Activated CD4-positive, alpha-beta T cell treated with anti-CD3 and anti-CD28 coated beads, Interleukin-2, Interleukin-6, amounts not matched to agents 100 ng/mL and 50 ng/mL, durations not matched to agents 16 hours and 8 hours (primary cell): ENCODE results near the gene RNF208.
A peak's percentile ranks its signal among the peaks of the same experiment; 100 is the strongest.

ENCODE experiments used
- DNase-seq: peaks from one replicate; pipeline ENCODE4 v3.0.0-alpha.2; 2020

The RNF208 gene

GRCh38 chr9:137211532-137211931 lies 10.5 kb downstream of the RNF208 start:
- no peak for DNase-seq

GRCh38 chr9:137206602-137207001 lies 15.4 kb downstream of the RNF208 start:
- DNase-seq: no peak

GRCh38 chr9:137205126-137206069 lies 16.6 kb downstream of the RNF208 start, which contains the start of the genes NDOR1 and TMEM203:
Gene NDOR1, plus strand, starts transcription at chr9:137205700. Its CDS starts 78 bp downstream, at chr9:137205778.
Gene TMEM203, minus strand, starts transcription at chr9:137205648. Its CDS starts 234 bp downstream, at chr9:137205414.
- DNase-seq: peak; percentile 97

- no peak for DNase-seq
Observed at GRCh38 chr9:137204731-137205125, 17.3 kb downstream of the RNF208 start.

GRCh38 chr9:137202966-137203365 lies 19.1 kb downstream of the RNF208 start:
- DNase-seq: no peak

GRCh38 chr9:137201205-137201868 lies 20.7 kb downstream of the RNF208 start:
- no peak for DNase-seq

GRCh38 chr9:137200311-137201204 lies 21.5 kb downstream of the RNF208 start, which contains the start of gene TPRN:
Gene TPRN, minus strand, starts transcription at chr9:137200741. Its CDS starts 30 bp downstream, at chr9:137200711.
- peak; percentile 100 for DNase-seq

- DNase-seq: no peak
Observed at GRCh38 chr9:137199411-137200121, 22.5 kb downstream of the RNF208 start.

GRCh38 chr9:137198902-137199283 lies 23.1 kb downstream of the RNF208 start:
- DNase-seq: no peak

GRCh38 chr9:137198051-137198901 lies 23.8 kb downstream of the RNF208 start:
- DNase-seq: no peak

GRCh38 chr9:137195525-137196220 lies 26.4 kb downstream of the RNF208 start:
- DNase-seq: no peak

GRCh38 chr9:137194909-137195308 lies 27.1 kb downstream of the RNF208 start:
- DNase-seq: no peak

GRCh38 chr9:137194388-137194787 lies 27.7 kb downstream of the RNF208 start:
- no peak for DNase-seq

- DNase-seq: no peak
Observed at GRCh38 chr9:137193771-137194170, 28.3 kb downstream of the RNF208 start.

GRCh38 chr9:137192859-137193258 lies 29.2 kb downstream of the RNF208 start:
- no peak for DNase-seq

GRCh38 chr9:137192448-137192780 lies 29.6 kb downstream of the RNF208 start:
- no peak for DNase-seq

GRCh38 chr9:137191691-137192447 lies 30.2 kb downstream of the RNF208 start:
- no peak for DNase-seq

GRCh38 chr9:137191245-137191644 lies 30.8 kb downstream of the RNF208 start:
- no peak for DNase-seq

GRCh38 chr9:137190315-137190856 lies 31.7 kb downstream of the RNF208 start:
- DNase-seq: no peak
